GM20431 (cell line): Measurements from ENCODE around the gene DTWD2.
"Not testable (repeated sequence)": the region's sequence is repeated elsewhere in the genome, so short reads cannot be mapped to it uniquely, and the experiment has no call there.

Source experiments
- in situ Hi-C: fragments of 300-500 bp; cut with MseI, MboI; formaldehyde crosslinking; loops from one replicate; pipeline ENCODE4 v1.15.0; 2020; ENCODE audit warnings: low sequenced_read_pairs; ENCODE audit not compliant: unreplicated experiment

DTWD2 gene

GRCh38 chr5:119009131-119009530 is 20.8 kb upstream of the DTWD2 start:
- in situ Hi-C loops, result loop anchor here (25.0 kb wide), 1 partner anchor 403 kb away; no protein-coding TSS in a partner anchor

DNA sequence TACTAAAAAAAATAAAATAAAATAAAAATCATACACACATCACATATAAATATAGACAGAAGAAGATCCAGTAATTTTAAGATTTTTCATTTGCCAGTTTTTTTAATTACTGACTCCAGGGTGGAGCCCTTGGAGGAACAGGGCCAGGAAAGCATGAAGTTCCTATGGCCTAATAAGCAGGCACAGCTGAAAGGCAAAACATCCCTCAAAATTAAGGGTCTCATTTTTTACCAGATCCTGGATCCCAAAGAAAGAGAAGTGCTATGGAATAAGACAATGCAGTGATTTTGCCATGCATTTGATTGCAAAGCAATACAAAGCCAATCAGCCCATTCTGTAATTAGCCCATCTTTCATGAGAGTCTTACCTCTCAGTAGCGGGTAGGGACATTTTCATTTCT is 11.3 kb upstream of the DTWD2 start:
- in situ Hi-C loops, result loop anchor here (25.0 kb wide), 1 partner anchor 413 kb away; no protein-coding TSS in a partner anchor

DNA sequence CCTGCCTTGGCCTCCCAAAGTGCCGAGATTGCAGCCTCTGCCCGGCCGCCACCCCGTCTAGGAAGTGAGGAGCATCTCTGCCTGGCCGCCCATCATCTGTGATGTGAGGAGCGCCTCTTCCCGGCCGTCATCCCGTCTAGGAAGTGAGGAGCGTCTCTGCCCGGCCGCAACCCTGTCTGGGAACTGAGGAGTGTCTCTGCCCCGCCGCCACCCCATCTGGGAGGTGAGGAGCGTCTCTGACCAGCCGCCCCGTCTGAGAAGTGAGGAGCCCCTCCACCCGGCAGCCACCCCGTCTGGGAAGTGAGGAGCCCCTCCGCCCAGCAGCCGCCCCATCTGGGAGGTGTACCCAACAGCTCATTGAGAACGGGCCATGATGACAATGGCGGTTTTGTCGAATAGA is 10.5 kb upstream of the DTWD2 start:
- in situ Hi-C loops, result not testable (repeated sequence)

DNA sequence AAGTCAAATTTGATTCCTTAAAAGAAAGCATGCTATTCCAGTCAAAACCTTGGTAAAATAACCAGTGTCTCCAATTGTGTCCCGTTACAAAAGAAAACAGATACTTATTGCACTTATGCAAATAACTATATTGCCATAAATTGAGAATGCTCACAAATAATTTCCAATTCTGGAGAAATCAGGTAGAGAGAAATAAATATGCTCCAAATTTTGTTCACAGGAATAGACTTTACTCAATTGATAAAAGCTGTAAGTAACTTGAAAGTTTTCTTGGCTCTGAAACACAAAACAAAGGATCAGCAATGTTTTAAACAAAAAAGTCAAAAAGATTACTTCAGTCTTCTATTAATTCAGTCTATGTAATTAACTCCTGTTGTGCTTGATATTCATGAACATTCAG is 7.8 kb upstream of the DTWD2 start:
- in situ Hi-C loops, result no loop called here

DNA sequence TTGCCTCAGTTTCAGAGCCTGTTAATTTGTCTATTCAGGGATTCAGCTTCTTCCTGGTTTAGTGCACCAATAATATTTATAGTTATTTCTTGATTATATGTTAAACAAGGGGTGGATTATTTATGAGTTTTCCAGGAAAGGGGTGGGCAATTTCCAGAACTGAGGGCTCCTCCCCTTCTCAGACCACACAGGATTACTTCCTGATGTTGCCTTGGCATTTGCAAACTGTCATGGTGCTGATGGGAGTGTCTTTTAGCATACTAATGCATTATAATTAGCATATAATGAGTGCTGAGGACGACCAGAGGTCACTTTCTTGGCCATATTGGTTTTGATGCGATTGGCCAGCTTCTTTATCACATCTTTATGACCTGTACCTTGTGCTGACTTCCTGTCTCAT is 6.2 kb upstream of the DTWD2 start:
- in situ Hi-C loops, result no loop called here

DNA sequence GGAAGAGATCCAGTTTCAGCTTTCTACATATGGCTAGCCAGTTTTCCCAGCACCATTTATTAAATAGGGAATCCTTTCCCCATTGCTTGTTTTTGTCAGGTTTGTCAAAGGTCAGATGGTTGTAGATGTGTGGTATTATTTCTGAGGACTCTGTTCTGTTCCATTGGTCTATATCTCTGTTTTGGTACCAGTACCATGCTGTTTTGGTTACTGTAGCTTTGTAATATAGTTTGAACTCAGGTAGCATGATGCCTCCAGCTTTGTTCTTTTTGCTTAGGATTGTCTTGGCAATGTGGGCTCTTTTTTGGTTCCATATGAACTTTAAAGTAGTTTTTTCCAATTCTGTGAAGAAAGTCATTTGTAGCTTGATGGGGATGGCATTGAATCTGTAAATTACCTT is 4.8 kb upstream of the DTWD2 start:
- in situ Hi-C loops, result not testable (repeated sequence)

GRCh38 chr5:118992055-118992454 is 3.7 kb upstream of the DTWD2 start:
- in situ Hi-C loops, result not testable (repeated sequence)

DNA sequence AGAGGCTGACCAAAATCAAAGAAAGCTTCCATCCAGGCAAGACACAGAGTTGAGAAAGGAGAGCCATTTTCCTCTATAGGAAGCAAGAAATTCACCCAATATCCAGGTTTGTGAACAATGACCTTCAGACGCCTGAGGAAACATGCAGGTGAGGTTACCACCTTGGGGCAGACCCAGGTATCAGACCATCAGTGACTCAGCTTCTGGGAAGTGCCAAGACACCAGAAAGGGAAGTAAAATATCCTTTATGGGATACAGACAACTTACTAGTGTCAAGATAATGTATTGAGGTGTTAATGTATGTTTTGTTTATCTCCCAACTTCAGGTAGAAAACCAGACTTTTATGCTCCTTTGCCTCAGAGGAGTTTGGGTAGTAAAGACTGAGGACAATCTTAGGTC is 2.2 kb upstream of the DTWD2 start:
- in situ Hi-C loops, result no loop called here

GRCh38 chr5:118989816-118990215 is 1.5 kb upstream of the DTWD2 start:
- in situ Hi-C loops, result no loop called here

DNA sequence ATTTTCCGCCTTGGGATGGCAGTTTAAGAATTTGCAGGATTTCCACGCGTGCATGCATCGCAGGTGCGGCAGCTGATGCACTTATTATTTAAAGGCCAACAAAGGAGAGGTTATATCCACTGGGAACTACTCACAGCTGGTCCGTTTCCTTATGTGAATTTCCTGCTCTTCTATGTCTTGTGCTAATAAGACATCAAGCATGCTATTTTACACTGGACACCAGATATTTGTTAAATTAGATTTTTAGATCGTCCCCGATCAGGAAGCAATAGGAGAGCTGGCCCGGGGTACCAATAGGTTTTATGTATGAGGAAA is 476 bp upstream of the DTWD2 start:
- in situ Hi-C loops, result no loop called here

DNA sequence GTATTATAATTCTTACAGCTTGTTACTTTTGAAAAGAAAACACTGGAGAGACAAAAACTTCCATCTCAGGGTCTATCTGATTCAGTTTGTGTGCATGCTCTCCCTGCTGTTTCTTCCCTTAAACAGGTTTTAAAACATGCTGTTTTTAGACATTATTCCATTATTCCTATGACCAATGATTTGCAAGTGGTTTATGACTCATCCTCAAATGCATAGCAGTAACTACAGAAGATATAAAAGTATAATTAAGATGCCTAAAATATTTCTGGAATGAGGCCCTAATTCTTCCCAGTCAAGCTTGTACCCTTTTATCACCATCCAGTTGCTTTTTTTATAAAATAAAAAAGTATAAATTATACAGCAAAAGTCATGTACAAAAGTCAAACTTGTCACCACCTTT is 3.7 kb downstream of the DTWD2 start:
- in situ Hi-C loops, result no loop called here

- in situ Hi-C loops, result no loop called here
These were observed 6.6 kb downstream of the DTWD2 start for GRCh38 chr5:118981783-118982182.

GRCh38 chr5:118980438-118980837 is 7.9 kb downstream of the DTWD2 start:
- in situ Hi-C loops, result no loop called here

GRCh38 chr5:118980017-118980416 is 8.3 kb downstream of the DTWD2 start:
- in situ Hi-C loops, result no loop called here

GRCh38 chr5:118973779-118974445 is 14.4 kb downstream of the DTWD2 start:
- in situ Hi-C loops, result loop anchor here (25.0 kb wide), 1 partner anchor 763 kb away; no protein-coding TSS in a partner anchor

GRCh38 chr5:118968925-118969375 is 19.4 kb downstream of the DTWD2 start:
- in situ Hi-C loops, result loop anchor here (25.0 kb wide), 1 partner anchor 768 kb away; no protein-coding TSS in a partner anchor

DNA sequence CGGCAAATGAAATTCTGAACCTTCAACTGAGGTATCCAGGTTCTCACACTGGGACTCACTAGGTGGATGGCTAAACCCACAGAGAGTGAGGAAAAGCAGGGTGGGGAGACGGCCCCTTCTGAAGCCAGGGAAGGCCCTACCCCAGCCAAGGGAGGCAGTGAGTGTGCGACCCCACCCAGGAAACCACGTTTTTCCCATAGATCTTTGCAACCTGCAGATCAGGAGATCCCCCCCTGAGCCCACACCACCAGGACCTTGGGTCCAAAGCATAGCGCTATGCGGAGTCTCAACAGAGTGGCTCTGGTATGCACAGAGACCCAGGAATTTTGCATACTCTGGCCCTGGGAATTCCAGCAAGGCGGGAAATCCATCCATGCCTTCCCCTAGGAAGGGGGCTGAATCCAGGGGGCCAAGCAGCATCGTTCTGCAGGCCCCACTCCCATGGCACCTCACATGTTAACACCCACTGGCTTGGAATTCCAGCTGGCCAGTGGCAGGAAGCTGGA is 19.9 kb downstream of the DTWD2 start:
- in situ Hi-C loops, result loop anchor here (25.0 kb wide), 1 partner anchor 769 kb away; no protein-coding TSS in a partner anchor

GRCh38 chr5:118967059-118967508 is 21.3 kb downstream of the DTWD2 start:
- in situ Hi-C loops, result loop anchor here (25.0 kb wide), 1 partner anchor 770 kb away; no protein-coding TSS in a partner anchor

GRCh38 chr5:118965890-118966289 is 22.5 kb downstream of the DTWD2 start:
- in situ Hi-C loops, result loop anchor here (25.0 kb wide), 1 partner anchor 771 kb away; no protein-coding TSS in a partner anchor

DNA sequence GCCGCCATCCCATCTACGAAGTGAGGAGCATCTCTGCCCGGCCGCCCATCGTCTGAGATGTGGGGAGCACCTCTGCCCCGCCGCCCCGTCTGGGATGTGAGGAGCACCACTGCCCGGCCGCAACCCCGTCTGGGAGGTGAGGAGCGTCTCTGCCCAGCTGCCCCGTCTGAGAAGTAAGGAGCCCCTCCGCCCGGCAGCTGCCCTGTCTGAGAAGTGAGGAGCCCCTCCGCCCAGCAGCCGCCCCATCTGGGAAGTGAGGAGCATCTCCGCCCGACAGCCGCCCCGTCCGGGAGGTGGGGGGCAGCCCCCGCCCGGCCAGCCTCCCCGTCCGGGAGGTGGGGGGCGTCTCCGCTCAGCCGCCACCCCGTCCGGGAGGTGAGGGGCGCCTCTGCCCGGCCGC is 23.4 kb downstream of the DTWD2 start:
- in situ Hi-C loops, result loop anchor here (25.0 kb wide), 1 partner anchor 772 kb away; no protein-coding TSS in a partner anchor

GRCh38 chr5:118964388-118964787 is 24.0 kb downstream of the DTWD2 start:
- in situ Hi-C loops, result loop anchor here (25.0 kb wide), 1 partner anchor 773 kb away; no protein-coding TSS in a partner anchor
